Ascending aorta (tissue), 2 donors: ENCODE measurements around the gene NXF1. TPM values are rescaled to one million over a fixed set of nuclear protein-coding genes. Genes with fewer than 3 reads are reported as not detected.

Experiments used
- DNase-seq, 2 donors: peaks; one replicate each; pipeline ENCODE4 v3.0.0-alpha.2; 2019; ENCODE audit warnings: low spot score in 2 of 2
- H3K27ac ChIP-seq, 2 donors: fragments of 200-600 bp; sonication (generic); one replicate each; pipeline ENCODE4 v1.5.1; 2016 to 2017; ENCODE audit warnings: mild to moderate bottlenecking in 1 of 2
- H3K27me3 ChIP-seq: fragments of 200-600 bp; sonication (generic); one replicate; pipeline ENCODE4 v1.5.1; 2017
- H3K36me3 ChIP-seq, 2 donors: fragments of 200-600 bp; sonication (generic); one replicate each; pipeline ENCODE4 v1.5.1; 2016
- H3K4me1 ChIP-seq, 2 donors: fragments of 200-600 bp; sonication (generic); one replicate each; pipeline ENCODE4 v1.5.1; 2016 to 2017; ENCODE audit warnings: mild to moderate bottlenecking in 1 of 2
- H3K4me3 ChIP-seq, 2 donors: fragments of 200-600 bp; sonication (generic); one replicate each; pipeline ENCODE4 v1.5.1; 2016 to 2017; ENCODE audit warnings: mild to moderate bottlenecking in 1 of 2
- H3K9me3 ChIP-seq, 2 donors: fragments of 200-600 bp; sonication (generic); one replicate each; pipeline ENCODE4 v1.5.1; 2016
- intact Hi-C: fragments of 100-400 bp; cut with DNase I; formaldehyde crosslinking; loops from one replicate; pipeline ENCODE4 v1.15.1; 2023
- total RNA-seq: library from RNA; depleted of rRNA; stranded (reverse); fragments of >200 nt; gene quantifications from one replicate; pipeline ENCODE4 v1.1.0, GENCODE V29; 2016
- TF ChIP-seq, protein P1 (sequence below), 3 experiments: fragments of 200-600 bp in 2 of 3; fragments of 450-650 bp in 1 of 3; sonication (generic) in 2 of 3; IDR thresholded peaks; one replicate each; pipeline ENCODE4 v1.5.1; 2016 to 2019; ENCODE audit warnings: antibody characterized with exemption in 3 of 3, mild to moderate bottlenecking in 1 of 3, moderate library complexity in 1 of 3

The NXF1 gene
- total RNA-seq, 1 donor from 2014 or later = 41.8 TPM

DNA sequence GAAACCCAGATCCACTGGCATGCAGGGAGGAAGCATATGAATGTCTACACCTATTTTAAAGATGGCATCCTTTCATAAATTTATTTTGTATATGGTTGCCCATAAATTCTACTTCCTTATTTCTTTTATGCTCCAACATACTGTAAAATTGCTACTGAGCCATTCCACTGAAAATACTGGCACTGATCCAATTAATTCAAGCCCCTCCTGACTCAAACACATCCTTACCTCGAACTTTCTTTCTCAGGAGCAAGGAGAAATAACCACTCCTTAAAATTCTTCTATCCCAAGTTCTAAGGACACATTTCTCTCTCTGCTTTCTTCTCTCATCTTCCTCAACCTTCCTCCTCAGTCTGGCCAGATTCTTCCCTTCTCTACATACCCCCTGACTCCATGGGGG is 5.5 kb upstream of the NXF1 start:
- Histone ChIP-seq H3K4me1 (peaks cover 0 to 2% of the 10 kb centered on the region in 2 donors), H3K27ac (no peak overlapping the region), H3K36me3 (peaks cover 7 to 28% of the 10 kb centered on the region in 2 donors), H3K9me3 (no peaks in the 10 kb centered on the region), H3K4me3 (no peak overlapping the region), H3K27me3 (no peaks in the 10 kb centered on the region)
- intact Hi-C loops = no loop called here
- no peak for DNase-seq
- TF ChIP-seq, protein P1, sequence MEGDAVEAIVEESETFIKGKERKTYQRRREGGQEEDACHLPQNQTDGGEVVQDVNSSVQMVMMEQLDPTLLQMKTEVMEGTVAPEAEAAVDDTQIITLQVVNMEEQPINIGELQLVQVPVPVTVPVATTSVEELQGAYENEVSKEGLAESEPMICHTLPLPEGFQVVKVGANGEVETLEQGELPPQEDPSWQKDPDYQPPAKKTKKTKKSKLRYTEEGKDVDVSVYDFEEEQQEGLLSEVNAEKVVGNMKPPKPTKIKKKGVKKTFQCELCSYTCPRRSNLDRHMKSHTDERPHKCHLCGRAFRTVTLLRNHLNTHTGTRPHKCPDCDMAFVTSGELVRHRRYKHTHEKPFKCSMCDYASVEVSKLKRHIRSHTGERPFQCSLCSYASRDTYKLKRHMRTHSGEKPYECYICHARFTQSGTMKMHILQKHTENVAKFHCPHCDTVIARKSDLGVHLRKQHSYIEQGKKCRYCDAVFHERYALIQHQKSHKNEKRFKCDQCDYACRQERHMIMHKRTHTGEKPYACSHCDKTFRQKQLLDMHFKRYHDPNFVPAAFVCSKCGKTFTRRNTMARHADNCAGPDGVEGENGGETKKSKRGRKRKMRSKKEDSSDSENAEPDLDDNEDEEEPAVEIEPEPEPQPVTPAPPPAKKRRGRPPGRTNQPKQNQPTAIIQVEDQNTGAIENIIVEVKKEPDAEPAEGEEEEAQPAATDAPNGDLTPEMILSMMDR (IDR thresholded peaks at IDR 0.05) = no peak

GRCh38 chr11:62806611-62807121 is 1.4 kb upstream of the NXF1 start:
- H3K27ac ChIP-seq = peak overlapping the region; percentile 78 to 97
- TF ChIP-seq, protein P1 (IDR thresholded peaks at IDR 0.05) = no peak
- no peak overlapping the region for H3K4me3 ChIP-seq
- H3K27me3 ChIP-seq = no peaks in the 10 kb centered on the region
- H3K36me3 ChIP-seq = peaks cover 17 to 20% of the 10 kb centered on the region in 2 donors
- no peaks in the 10 kb centered on the region for H3K9me3 ChIP-seq
- peak; percentile 53 to 73 for DNase-seq
- peaks cover 4 to 14% of the 10 kb centered on the region in 2 donors for H3K4me1 ChIP-seq
- intact Hi-C loops = no loop called here

DNA sequence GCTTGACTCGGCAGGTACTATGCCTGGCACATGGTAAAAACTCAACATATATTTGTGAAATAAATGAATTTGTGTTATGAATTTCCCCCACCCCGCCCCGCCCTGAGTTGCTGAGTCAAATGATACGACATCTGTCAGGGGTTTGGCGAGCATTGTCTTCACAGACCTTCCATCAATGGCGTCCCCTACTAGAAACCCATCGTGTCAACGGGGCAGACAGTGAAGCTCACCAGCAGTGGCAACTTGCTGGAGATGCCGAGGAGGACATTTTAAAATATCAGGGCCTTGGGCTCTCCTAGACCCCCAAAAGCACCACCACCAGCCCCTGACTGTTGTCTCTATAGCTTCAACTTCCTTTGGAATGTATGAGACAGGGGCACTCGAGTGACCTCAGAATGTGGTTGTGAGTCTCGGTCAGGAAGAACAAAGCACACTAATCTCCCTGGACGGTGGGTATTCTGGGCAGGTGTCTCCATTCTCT is 761 bp upstream of the NXF1 start:
- no peaks in the 10 kb centered on the region for H3K9me3 ChIP-seq
- intact Hi-C loops = loop anchor here (1.0 kb wide), 3 partner anchors 19 to 75 kb away; partner anchors contain the start of genes STX5, TEX54 and TMEM179B
- DNase-seq = no peak
- TF ChIP-seq, protein P1 (IDR thresholded peaks at IDR 0.05) = no peak
- peak overlapping the region; percentile 78 to 97 for H3K27ac ChIP-seq
- peaks cover 4 to 14% of the 10 kb centered on the region in 2 donors for H3K4me1 ChIP-seq
- peak overlapping the region; percentile 93 to 94 for H3K4me3 ChIP-seq
- H3K27me3 ChIP-seq = no peaks in the 10 kb centered on the region
- peaks cover 23 to 26% of the 10 kb centered on the region in 2 donors for H3K36me3 ChIP-seq

DNA sequence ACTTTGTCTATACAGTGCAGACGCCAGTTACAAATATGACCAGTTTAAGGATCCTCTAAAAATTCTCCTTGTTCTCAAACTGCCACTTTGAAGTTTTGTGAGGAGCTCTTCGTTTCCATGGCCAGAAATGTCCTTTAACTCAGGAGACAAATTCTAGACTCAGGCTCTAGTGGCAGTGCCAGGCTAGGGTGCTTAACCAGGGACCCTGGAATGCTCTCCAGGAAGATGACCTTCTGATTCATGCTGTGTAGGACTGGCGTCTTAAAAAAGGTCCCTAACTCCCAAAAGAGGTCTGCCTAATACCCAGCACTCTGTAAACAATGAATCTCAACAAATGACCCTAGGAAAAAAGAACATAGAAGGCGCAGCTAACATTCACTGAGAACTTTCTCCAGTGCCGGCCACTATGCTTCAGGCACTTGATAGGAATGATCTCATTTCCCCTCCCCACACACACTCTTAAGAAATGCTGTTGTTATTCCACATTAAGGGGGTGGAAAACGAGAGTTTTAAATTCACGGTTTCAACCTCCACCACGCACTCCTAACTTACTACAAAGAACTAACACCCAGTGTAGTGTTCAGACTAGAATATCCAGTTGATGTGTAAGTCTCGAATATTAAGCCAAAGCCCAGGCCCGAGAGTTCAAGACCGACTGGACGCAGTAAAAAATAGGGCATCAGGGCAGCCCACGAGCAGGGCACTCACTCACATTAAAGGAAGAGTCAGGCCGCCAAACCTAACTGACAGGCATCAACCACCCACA is 747 bp downstream of the NXF1 start:
- H3K4me3 ChIP-seq = peak overlapping the region; percentile 93 to 94

DNA sequence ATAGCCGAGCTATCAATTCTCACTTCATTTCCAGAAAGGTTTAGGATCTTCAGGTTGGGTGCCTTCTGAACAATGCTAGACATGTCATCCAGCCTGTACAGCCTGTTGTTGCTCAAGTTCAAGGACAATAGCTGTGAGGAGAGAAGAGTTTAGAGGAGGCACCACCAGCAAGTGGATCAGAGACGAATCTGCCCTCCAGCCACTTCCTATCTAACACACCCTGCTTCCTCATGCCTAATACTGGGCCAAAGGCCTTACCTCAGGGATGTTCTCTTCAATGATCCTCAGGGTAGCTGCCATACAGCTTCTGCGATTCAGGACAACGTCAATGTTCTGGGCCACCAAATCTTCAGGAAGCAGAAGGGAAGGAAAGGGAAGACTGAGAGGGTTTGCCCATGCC is 4.2 kb downstream of the NXF1 start:
- Histone ChIP-seq H3K9me3 (no peaks in the 10 kb centered on the region), H3K27ac (no peak overlapping the region), H3K27me3 (no peaks in the 10 kb centered on the region), H3K4me1 (peaks cover 4 to 14% of the 10 kb centered on the region in 2 donors), H3K4me3 (no peak overlapping the region), H3K36me3 (peaks cover 71 to 76% of the 10 kb centered on the region in 2 donors)
- intact Hi-C loops = no loop called here
- TF ChIP-seq, protein P1 (IDR thresholded peaks at IDR 0.05) = no peak
- DNase-seq = no peak

More for the DNA sequence above, 747 bp downstream of the NXF1 start:
- H3K27ac ChIP-seq = peak overlapping the region; percentile 78 to 97
- intact Hi-C loops = loop anchor here (1.0 kb wide), 3 partner anchors 17 to 77 kb away; partner anchors contain the start of genes STX5, TEX54 and TMEM179B
- DNase-seq = no peak
- no peaks in the 10 kb centered on the region for H3K9me3 ChIP-seq
- H3K27me3 ChIP-seq = no peaks in the 10 kb centered on the region
- TF ChIP-seq, protein P1 (IDR thresholded peaks at IDR 0.05) = no peak
- peaks cover 4 to 14% of the 10 kb centered on the region in 2 donors for H3K4me1 ChIP-seq
- H3K36me3 ChIP-seq = peaks cover 37 to 41% of the 10 kb centered on the region in 2 donors
